Activated T-helper 1 cell treated with anti-CD3 and anti-CD28 coated beads, Interleukin-12 subunit alpha, Interleukin-12 subunit beta, Interleukin-2, Interleukin-4 antibody, amounts not matched to agents 30 ng/mL and 10 ng/mL and 1 ng/mL, durations not matched to agents 14 hours and 24 hours and 36 hours (primary cell): ENCODE data around the gene PMEL. TPM values are rescaled to one million over a fixed set of nuclear protein-coding genes. Genes with fewer than 3 reads are reported as not detected.
A peak's percentile ranks its signal among the peaks of the same experiment; 100 is the strongest.
"Not testable (repeated sequence)": the region's sequence is repeated elsewhere in the genome, so short reads cannot be mapped to it uniquely, and the experiment has no call there.

Source experiments
- DNase-seq: peaks from one replicate; pipeline ENCODE4 v3.0.0; 2021; ENCODE audit warnings: low spot score
- H3K27ac Mint-ChIP-seq: one replicate; pipeline ENCODE4 v1.8.0; 2021; ENCODE audit warnings: mild to moderate bottlenecking, mixed read lengths
- H3K27me3 Mint-ChIP-seq: one replicate; pipeline ENCODE4 v1.8.0; 2022; ENCODE audit warnings: mild to moderate bottlenecking, moderate library complexity, mixed read lengths; ENCODE audit not compliant: insufficient read depth
- H3K36me3 Mint-ChIP-seq: one replicate; pipeline ENCODE4 v1.8.0; 2021; ENCODE audit warnings: low read depth, mixed read lengths
- H3K4me1 Mint-ChIP-seq: one replicate; pipeline ENCODE4 v1.8.0; 2021; ENCODE audit warnings: low read depth, mixed read lengths
- H3K4me3 Mint-ChIP-seq: one replicate; pipeline ENCODE4 v1.8.0; 2021; ENCODE audit warnings: mild to moderate bottlenecking, moderate library complexity, mixed read lengths
- H3K9me3 Mint-ChIP-seq: one replicate; pipeline ENCODE4 v1.8.0; 2021; ENCODE audit warnings: mixed read lengths
- intact Hi-C: fragments of 100-400 bp; cut with micrococcal nuclease; formaldehyde crosslinking; loops from one replicate; pipeline ENCODE4 v1.15.1; 2024
- total RNA-seq: library from RNA; stranded (reverse); gene quantifications from 2 replicates; pipeline ENCODE4 v1.2.3, GENCODE V29; 2022

Gene PMEL
- total RNA-seq, 1 donor from 2014 or later: not detected

GRCh38 chr12:55996715-55997534 is 31.1 kb upstream of the PMEL start, which contains the start of gene SUOX:
Gene SUOX, plus strand, starts transcription at chr12:55997276. Its CDS starts 4,946 bp downstream, at chr12:56002222.
- peak within 1 kb of the TSS; percentile 88 for H3K4me3 Mint-ChIP-seq
- H3K27ac Mint-ChIP-seq: peak within 1 kb of the TSS; percentile 64
- H3K4me1 Mint-ChIP-seq: peaks cover 30% of the 10 kb centered on the region
- DNase-seq: peak; percentile 50
- intact Hi-C loops: loop anchor here (1.0 kb wide), 8 partner anchors 10 to 121 kb away; partner anchors contain the start of genes IKZF4, PA2G4, RPS26 and ZC3H10
- no peaks in the 10 kb centered on the region for H3K27me3 Mint-ChIP-seq
- H3K9me3 Mint-ChIP-seq: no peaks in the 10 kb centered on the region
- peaks cover 12% of the 10 kb centered on the region for H3K36me3 Mint-ChIP-seq

DNA sequence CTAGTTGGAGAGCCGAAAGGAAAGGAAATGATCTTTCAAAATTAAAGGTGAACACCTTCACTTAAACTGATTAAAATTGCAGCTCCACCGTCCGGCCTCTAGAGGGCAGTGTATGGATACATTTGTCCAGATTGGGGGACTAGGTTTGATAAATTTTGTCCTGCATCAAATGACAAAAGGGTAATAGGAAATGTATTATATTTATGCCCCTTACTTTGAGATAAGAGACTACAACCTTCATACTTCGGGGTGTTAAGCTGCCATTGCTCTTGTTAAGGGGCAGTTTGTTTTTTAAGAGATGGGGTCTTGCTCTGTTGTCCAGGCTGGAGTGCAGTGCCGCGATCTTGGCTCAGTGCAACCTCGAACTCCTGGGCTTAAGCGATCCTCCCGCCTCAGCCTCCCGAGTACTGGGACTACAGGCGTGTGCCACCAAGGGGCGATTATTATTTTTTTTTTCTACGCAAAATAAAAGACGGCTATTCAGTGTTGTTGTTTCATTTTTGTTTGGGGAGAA is 30.4 kb upstream of the PMEL start:
- Mint-ChIP-seq H3K9me3 (no peaks in the 10 kb centered on the region), H3K27me3 (no peaks in the 10 kb centered on the region), H3K36me3 (peaks cover 18% of the 10 kb centered on the region), H3K4me3 (peak overlapping the region; percentile 88), H3K4me1 (peaks cover 30% of the 10 kb centered on the region), H3K27ac (no peak overlapping the region)
- intact Hi-C loops: loop anchor here (1.0 kb wide), 8 partner anchors 11 to 122 kb away; partner anchors contain the start of genes IKZF4, PA2G4, RPS26 and ZC3H10
- peak; percentile 51 for DNase-seq

- Mint-ChIP-seq H3K27me3 (no peaks in the 10 kb centered on the region), H3K4me3 (no peak overlapping the region), H3K9me3 (no peaks in the 10 kb centered on the region), H3K36me3 (peaks cover 27% of the 10 kb centered on the region), H3K27ac (peak overlapping the region; percentile 12), H3K4me1 (peaks cover 30% of the 10 kb centered on the region)
- intact Hi-C loops: no loop called here
- DNase-seq: no peak
Observed at GRCh38 chr12:55995366-55995765, 29.5 kb upstream of the PMEL start.

DNA sequence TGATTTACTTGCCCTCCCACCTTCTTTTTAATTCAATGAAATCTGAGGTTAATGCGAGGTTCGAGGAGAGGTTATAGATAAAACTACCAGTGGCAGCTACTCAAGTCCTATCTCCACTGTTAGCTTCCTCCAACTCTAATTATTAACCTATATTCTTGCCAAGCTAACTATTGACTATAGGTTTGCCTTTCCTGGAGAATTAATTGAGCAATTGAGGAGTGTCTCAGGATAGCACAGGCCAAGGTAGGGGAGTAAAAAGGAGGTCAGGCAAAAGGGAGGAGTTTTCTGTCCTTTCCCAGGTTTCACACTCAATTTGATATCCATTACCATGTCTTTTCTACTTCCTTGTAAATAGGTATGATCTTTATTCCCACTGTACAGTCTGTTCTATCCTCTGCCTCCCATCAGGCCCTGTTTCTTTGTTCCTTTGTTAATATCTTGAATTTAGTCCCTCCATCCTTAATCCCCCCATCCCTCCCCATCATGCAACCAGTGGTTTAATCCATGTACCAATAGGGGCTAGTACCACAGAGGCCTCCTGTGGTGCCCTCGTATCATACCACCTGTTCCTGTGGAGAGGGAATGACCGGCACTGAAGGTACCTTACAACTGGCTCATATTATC is 27.5 kb upstream of the PMEL start:
- no peak for DNase-seq
- Mint-ChIP-seq H3K27ac (no peak overlapping the region), H3K36me3 (peaks cover 40% of the 10 kb centered on the region), H3K4me3 (no peak overlapping the region), H3K27me3 (no peaks in the 10 kb centered on the region), H3K4me1 (peaks cover 22% of the 10 kb centered on the region), H3K9me3 (no peaks in the 10 kb centered on the region)
- intact Hi-C loops: no loop called here

DNA sequence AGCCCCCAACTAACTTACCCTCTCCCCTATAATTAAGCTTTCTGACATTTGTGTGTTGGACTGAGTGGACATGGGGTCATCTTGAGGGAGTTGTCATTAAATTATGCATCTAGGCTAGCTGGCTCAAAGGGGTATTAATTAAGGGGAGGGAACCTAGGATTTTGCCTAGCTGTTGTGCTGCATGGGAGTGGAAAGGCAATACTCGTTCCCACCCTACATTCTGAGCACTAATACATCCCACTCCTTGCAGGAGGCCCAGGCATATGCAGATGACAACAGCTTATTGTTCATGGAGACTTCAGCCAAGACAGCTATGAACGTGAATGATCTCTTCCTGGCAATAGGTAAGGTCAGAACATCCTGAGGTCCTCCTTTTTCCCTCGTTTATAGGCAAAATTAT is 25.3 kb upstream of the PMEL start:
- Mint-ChIP-seq H3K4me3 (no peak overlapping the region), H3K9me3 (no peaks in the 10 kb centered on the region), H3K36me3 (peaks cover 44% of the 10 kb centered on the region), H3K27ac (no peak overlapping the region), H3K4me1 (peaks cover 3% of the 10 kb centered on the region), H3K27me3 (no peaks in the 10 kb centered on the region)
- intact Hi-C loops: no loop called here
- no peak for DNase-seq

DNA sequence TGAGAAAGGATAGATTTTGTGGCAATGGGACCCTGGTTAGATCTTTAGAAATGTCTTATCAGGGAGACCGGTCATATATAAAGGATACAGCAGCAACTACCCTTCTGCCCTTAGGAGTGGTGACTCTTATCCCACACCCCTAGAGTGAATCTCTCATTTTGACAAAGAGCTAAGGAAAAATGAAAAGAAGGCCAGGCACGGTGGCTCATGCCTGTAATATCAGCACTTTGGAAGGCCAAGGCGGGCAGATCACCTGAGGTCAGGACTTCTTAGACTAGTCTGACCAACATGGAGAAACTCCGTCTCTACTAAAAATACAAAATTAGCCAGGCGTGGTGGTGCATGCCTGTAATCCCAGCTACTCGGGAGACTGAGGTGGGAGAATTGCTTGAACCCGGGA is 20.1 kb upstream of the PMEL start:
- H3K9me3 Mint-ChIP-seq, H3K27ac Mint-ChIP-seq, intact Hi-C loops, H3K4me1 Mint-ChIP-seq, DNase-seq, H3K4me3 Mint-ChIP-seq, H3K27me3 Mint-ChIP-seq: not testable (repeated sequence)
- H3K36me3 Mint-ChIP-seq: peaks cover 34% of the 10 kb centered on the region

DNA sequence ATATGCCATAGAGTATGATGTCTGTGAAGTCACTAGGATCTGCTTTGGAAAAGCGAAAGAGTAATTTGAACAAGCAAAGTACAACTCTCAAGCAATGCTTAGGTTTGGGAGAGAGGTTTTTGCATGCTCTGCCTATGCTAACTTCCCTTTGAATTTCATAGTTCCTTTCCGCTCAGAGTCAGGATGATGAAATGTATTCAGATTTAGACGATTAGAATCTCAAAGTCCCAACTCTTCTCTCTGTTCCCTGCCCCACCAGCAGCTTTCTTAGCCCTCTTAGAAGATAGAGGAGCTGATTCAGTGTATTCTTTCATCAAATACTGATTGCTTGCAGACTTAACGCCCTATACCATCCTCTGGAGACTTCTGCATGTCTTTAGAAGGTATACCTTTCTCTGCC is 19.5 kb upstream of the PMEL start:
- H3K36me3 Mint-ChIP-seq: peaks cover 33% of the 10 kb centered on the region
- no peak for DNase-seq
- no peaks in the 10 kb centered on the region for H3K27me3 Mint-ChIP-seq
- no peak overlapping the region for H3K27ac Mint-ChIP-seq
- no peaks in the 10 kb centered on the region for H3K9me3 Mint-ChIP-seq
- H3K4me3 Mint-ChIP-seq: no peak overlapping the region
- intact Hi-C loops: no loop called here
- H3K4me1 Mint-ChIP-seq: no peaks in the 10 kb centered on the region

GRCh38 chr12:55984861-55985260 is 19.0 kb upstream of the PMEL start:
- no peaks in the 10 kb centered on the region for H3K27me3 Mint-ChIP-seq
- no peak for DNase-seq
- H3K4me1 Mint-ChIP-seq: no peaks in the 10 kb centered on the region
- no peaks in the 10 kb centered on the region for H3K9me3 Mint-ChIP-seq
- H3K27ac Mint-ChIP-seq: no peak overlapping the region
- intact Hi-C loops: no loop called here
- H3K36me3 Mint-ChIP-seq: peaks cover 32% of the 10 kb centered on the region
- H3K4me3 Mint-ChIP-seq: no peak overlapping the region

GRCh38 chr12:55983232-55983842 is 17.5 kb upstream of the PMEL start:
- Mint-ChIP-seq H3K4me3 (no peak overlapping the region), H3K4me1 (peaks cover 5% of the 10 kb centered on the region), H3K9me3 (no peaks in the 10 kb centered on the region), H3K27me3 (no peaks in the 10 kb centered on the region), H3K36me3 (peaks cover 32% of the 10 kb centered on the region), H3K27ac (no peak overlapping the region)
- DNase-seq: no peak
- intact Hi-C loops: no loop called here

DNA sequence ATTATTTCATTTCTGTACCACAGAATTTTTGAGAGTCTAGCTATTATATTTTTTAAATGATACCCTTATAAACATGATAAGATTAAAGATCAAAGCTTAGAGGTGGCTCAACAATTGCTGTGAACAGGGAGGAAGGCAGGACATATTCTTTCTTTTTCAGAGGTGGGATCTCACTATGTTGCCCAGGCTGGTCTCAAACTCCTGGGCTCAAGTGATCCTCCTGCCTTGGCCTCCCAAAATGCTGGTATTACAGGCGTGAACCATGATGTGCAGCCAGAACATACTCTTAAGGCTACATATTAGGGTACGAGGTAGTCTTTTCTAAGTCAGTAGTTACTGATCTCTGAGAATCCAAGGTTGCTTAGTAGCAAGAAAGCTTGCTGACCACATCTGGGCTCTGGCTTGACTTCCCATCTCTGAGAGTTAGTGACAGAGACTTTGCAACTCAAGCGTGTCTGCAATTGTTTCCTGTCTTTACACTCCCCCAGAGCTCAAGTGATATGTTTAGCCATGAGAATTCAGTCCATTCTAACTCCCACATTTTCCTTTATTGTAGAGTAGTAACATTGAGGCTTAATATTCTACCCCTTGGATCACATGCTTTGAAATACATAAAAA is 16.6 kb upstream of the PMEL start:
- Mint-ChIP-seq H3K36me3 (peaks cover 33% of the 10 kb centered on the region), H3K4me1 (peaks cover 6% of the 10 kb centered on the region), H3K9me3 (no peaks in the 10 kb centered on the region), H3K4me3 (no peak overlapping the region), H3K27ac (no peak overlapping the region), H3K27me3 (no peaks in the 10 kb centered on the region)
- DNase-seq: no peak
- intact Hi-C loops: no loop called here

- H3K27ac Mint-ChIP-seq, H3K4me3 Mint-ChIP-seq, H3K27me3 Mint-ChIP-seq, intact Hi-C loops, H3K9me3 Mint-ChIP-seq, DNase-seq: not testable (repeated sequence)
- Mint-ChIP-seq H3K36me3 (peaks cover 32% of the 10 kb centered on the region), H3K4me1 (peaks cover 12% of the 10 kb centered on the region)
Observed at GRCh38 chr12:55981882-55982281, 16.0 kb upstream of the PMEL start.

DNA sequence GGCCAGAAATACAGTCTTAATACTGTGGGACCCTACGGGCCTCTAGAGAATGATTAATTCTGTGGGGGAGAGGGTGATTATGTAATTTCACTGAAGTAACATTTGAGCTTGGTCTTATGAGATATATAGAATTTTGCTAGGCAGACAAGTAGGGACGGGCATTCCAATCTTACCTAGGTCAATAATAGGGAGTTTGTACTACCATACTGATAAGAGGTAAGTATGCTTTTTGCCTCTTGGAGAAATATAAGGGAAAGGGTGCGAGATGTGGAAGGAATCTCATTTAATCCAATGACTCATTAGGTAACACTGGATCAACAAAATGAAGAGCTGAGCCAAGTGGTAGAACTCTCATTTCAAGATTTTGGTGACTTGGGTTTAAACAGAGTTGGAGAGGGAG is 13.2 kb upstream of the PMEL start:
- DNase-seq: no peak
- no peak overlapping the region for H3K27ac Mint-ChIP-seq
- no peaks in the 10 kb centered on the region for H3K27me3 Mint-ChIP-seq
- H3K4me1 Mint-ChIP-seq: peaks cover 18% of the 10 kb centered on the region
- peaks cover 32% of the 10 kb centered on the region for H3K36me3 Mint-ChIP-seq
- intact Hi-C loops: no loop called here
- no peak overlapping the region for H3K4me3 Mint-ChIP-seq
- no peaks in the 10 kb centered on the region for H3K9me3 Mint-ChIP-seq
